Muscle of leg (tissue), 11 donors: ENCODE results near the gene RNF40. TPM values are rescaled to one million over a fixed set of nuclear protein-coding genes. Genes with fewer than 3 reads are reported as not detected.

Experiments
- DNase-seq: peaks from one replicate; pipeline ENCODE4 v3.0.0; 2013
- H3K27ac ChIP-seq: one replicate; pipeline ENCODE4 v1.5.1; 2013; ENCODE audit warnings: mild to moderate bottlenecking, low read length, control low read depth
- H3K27me3 ChIP-seq: one replicate; pipeline ENCODE4 v1.6.1; 2013; ENCODE audit warnings: low read length; ENCODE audit not compliant: control insufficient read depth, insufficient read depth
- H3K36me3 ChIP-seq: one replicate; pipeline ENCODE4 v1.6.1; 2013; ENCODE audit warnings: low read length; ENCODE audit not compliant: control insufficient read depth, insufficient read depth
- H3K4me1 ChIP-seq: one replicate; pipeline ENCODE4 v1.6.1; 2013; ENCODE audit warnings: low read length; ENCODE audit not compliant: control insufficient read depth, insufficient read depth
- H3K4me3 ChIP-seq: one replicate; pipeline ENCODE4 v1.5.1; 2013; ENCODE audit warnings: low read length, control low read depth
- H3K9me3 ChIP-seq: replicated peaks from 2 replicates; pipeline ENCODE4 v1.6.1; 2013; ENCODE audit warnings: low read depth, low read length; ENCODE audit not compliant: control insufficient read depth
- WGBS: methylation state at CpG from one replicate; pipeline ENCODE4 v1.1.5; 2013; ENCODE audit warnings: missing lambda C conversion rate; ENCODE audit not compliant: insufficient coverage; 5-methylcytosine and 5-hydroxymethylcytosine counted together
- polyA plus RNA-seq, 8 donors: library from polyadenylated mRNA; unstranded; fragments of 120-200 nt; gene quantifications; one replicate each; pipeline versions ENCODE4 v1.2.1 to v1.2.3, GENCODE V29; 2013; ENCODE audit warnings: inconsistent platforms in 1 of 8, low replicate concordance in 1 of 8; ENCODE audit not compliant: insufficient read length in 8 of 8, insufficient read depth in 1 of 8
- total RNA-seq: library from RNA; stranded (reverse); fragments of 120-200 nt; gene quantifications from one replicate; pipeline ENCODE4 v1.2.4, GENCODE V29; 2013

RNF40 gene
- total and polyA plus RNA-seq, 9 donors = 43.9 to 72.0 (median 56.6) TPM

- Histone ChIP-seq H3K27me3 (no peaks in the 10 kb centered on the region), H3K36me3 (peaks cover 79% of the 10 kb centered on the region), H3K4me1 (peaks cover 18% of the 10 kb centered on the region), H3K9me3 (no peaks in the 10 kb centered on the region), H3K27ac (no peak overlapping the region), H3K4me3 (no peak overlapping the region)
- peak; percentile 6 for DNase-seq
- WGBS = 81% methylated on average over 13 of the region's 14 CpGs
These were observed 9.6 kb downstream of the RNF40 start for GRCh38 chr16:30771726-30772125.

GRCh38 chr16:30773826-30774225 lies 11.7 kb downstream of the RNF40 start:
- Histone ChIP-seq H3K27me3 (no peaks in the 10 kb centered on the region), H3K27ac (no peak overlapping the region), H3K4me3 (no peak overlapping the region), H3K9me3 (no peaks in the 10 kb centered on the region), H3K36me3 (peaks cover 62% of the 10 kb centered on the region), H3K4me1 (peaks cover 37% of the 10 kb centered on the region)
- peak; percentile 23 for DNase-seq
- 85% methylated on average over 11 of the region's 14 CpGs for WGBS

GRCh38 chr16:30774367-30775130 lies 12.4 kb downstream of the RNF40 start:
- H3K27ac ChIP-seq = peak overlapping the region; percentile 79
- DNase-seq = peak; percentile 46
- no peaks in the 10 kb centered on the region for H3K27me3 ChIP-seq
- H3K36me3 ChIP-seq = peaks cover 62% of the 10 kb centered on the region
- H3K4me3 ChIP-seq = peak overlapping the region; percentile 56
- no peaks in the 10 kb centered on the region for H3K9me3 ChIP-seq
- peaks cover 44% of the 10 kb centered on the region for H3K4me1 ChIP-seq
- WGBS = 48% methylated on average over 3 of the region's 8 CpGs

- H3K9me3 ChIP-seq = no peaks in the 10 kb centered on the region
- H3K27me3 ChIP-seq = no peaks in the 10 kb centered on the region
- 12% methylated on average over 12 of the region's 15 CpGs for WGBS
- H3K4me3 ChIP-seq = peak overlapping the region; percentile 56
- H3K36me3 ChIP-seq = peaks cover 63% of the 10 kb centered on the region
- peak overlapping the region; percentile 79 for H3K27ac ChIP-seq
- peaks cover 44% of the 10 kb centered on the region for H3K4me1 ChIP-seq
- no peak for DNase-seq
These were observed 12.9 kb downstream of the RNF40 start for GRCh38 chr16:30775131-30775391.

- Histone ChIP-seq H3K27ac (peak overlapping the region; percentile 79), H3K4me1 (peaks cover 44% of the 10 kb centered on the region), H3K4me3 (peak overlapping the region; percentile 56), H3K36me3 (peaks cover 63% of the 10 kb centered on the region), H3K27me3 (no peaks in the 10 kb centered on the region), H3K9me3 (no peaks in the 10 kb centered on the region)
- whole genome bisulfite sequencing = under 1% methylated on average over 78 of the region's 81 CpGs
- peak; percentile 96 for DNase-seq
These were observed 13.5 kb downstream of the RNF40 start for GRCh38 chr16:30775392-30776188.

GRCh38 chr16:30777591-30778297 lies 15.6 kb downstream of the RNF40 start:
- peaks cover 60% of the 10 kb centered on the region for H3K36me3 ChIP-seq
- no peak overlapping the region for H3K4me3 ChIP-seq
- WGBS = 71% methylated on average over 5 of the region's 7 CpGs
- H3K27me3 ChIP-seq = no peaks in the 10 kb centered on the region
- peaks cover 44% of the 10 kb centered on the region for H3K4me1 ChIP-seq
- H3K27ac ChIP-seq = peak overlapping the region; percentile 51
- peak; percentile 54 for DNase-seq
- H3K9me3 ChIP-seq = no peaks in the 10 kb centered on the region

- Histone ChIP-seq H3K27ac (peak overlapping the region; percentile 51), H3K9me3 (no peaks in the 10 kb centered on the region), H3K4me1 (peaks cover 44% of the 10 kb centered on the region), H3K4me3 (no peak overlapping the region), H3K27me3 (no peaks in the 10 kb centered on the region), H3K36me3 (peaks cover 60% of the 10 kb centered on the region)
- peak; percentile 55 for DNase-seq
- 79% methylated on average over 10 of the region's 14 CpGs for WGBS
These were observed 16.6 kb downstream of the RNF40 start for GRCh38 chr16:30778549-30779244.

GRCh38 chr16:30779596-30779995 lies 17.5 kb downstream of the RNF40 start:
- H3K9me3 ChIP-seq = no peaks in the 10 kb centered on the region
- no peak overlapping the region for H3K4me3 ChIP-seq
- WGBS = no CpG with 5 or more reads among the region's 6 CpGs
- H3K4me1 ChIP-seq = peaks cover 40% of the 10 kb centered on the region
- H3K27ac ChIP-seq = no peak overlapping the region
- no peaks in the 10 kb centered on the region for H3K27me3 ChIP-seq
- peaks cover 58% of the 10 kb centered on the region for H3K36me3 ChIP-seq
- DNase-seq = peak; percentile 8

GRCh38 chr16:30780021-30780420 lies 17.9 kb downstream of the RNF40 start:
- 82% methylated on average over 2 of the region's 3 CpGs for WGBS
- Histone ChIP-seq H3K9me3 (no peaks in the 10 kb centered on the region), H3K4me1 (peaks cover 37% of the 10 kb centered on the region), H3K27ac (no peak overlapping the region), H3K36me3 (peaks cover 55% of the 10 kb centered on the region), H3K27me3 (no peaks in the 10 kb centered on the region), H3K4me3 (no peak overlapping the region)
- DNase-seq = peak; percentile 10
